Urinary bladder (tissue), 4 donors: ENCODE results near the gene ZBTB48. TPM values are rescaled to one million over a fixed set of nuclear protein-coding genes. Genes with fewer than 3 reads are reported as not detected.
"Not testable (repeated sequence)": the region's sequence is repeated elsewhere in the genome, so short reads cannot be mapped to it uniquely, and the experiment has no call there.

Source experiments
- DNase-seq: peaks from one replicate; pipeline ENCODE4 v3.0.0-alpha.2; 2015; ENCODE audit errors: extremely low spot score
- H3K27ac ChIP-seq: one replicate; pipeline ENCODE4 v1.5.1; 2013; ENCODE audit warnings: low read depth, mild to moderate bottlenecking, moderate library complexity
- H3K36me3 ChIP-seq: one replicate; pipeline ENCODE4 v1.6.1; 2013; ENCODE audit warnings: mild to moderate bottlenecking, moderate library complexity; ENCODE audit not compliant: insufficient read depth
- H3K4me1 ChIP-seq: one replicate; pipeline ENCODE4 v1.6.1; 2013; ENCODE audit warnings: mild to moderate bottlenecking, moderate library complexity; ENCODE audit not compliant: insufficient read depth
- H3K4me3 ChIP-seq: one replicate; pipeline ENCODE4 v1.5.1; 2013; ENCODE audit warnings: low read depth, low read length
- WGBS: extraction: QIAGEN DNeasy Blood & Tissue Kit; methylation state at CpG from one replicate; pipeline ENCODE4 v1.1.7; 2013; 5-methylcytosine and 5-hydroxymethylcytosine counted together
- polyA plus RNA-seq: library from polyadenylated mRNA; stranded (reverse); fragments of 200-250 nt; gene quantifications from one replicate; pipeline ENCODE4 v1.2.3, GENCODE V29; 2013
- total RNA-seq: library from RNA; depleted of rRNA; stranded (reverse); fragments of >200 nt; gene quantifications from one replicate; pipeline ENCODE4 v1.2.3, GENCODE V29; 2014
- donor health status: healthy with polysubstance abuse.
- donor health status: healthy.

The ZBTB48 gene
- total and polyA plus RNA-seq, 2 donors = 19.6 to 32.2 TPM

DNA sequence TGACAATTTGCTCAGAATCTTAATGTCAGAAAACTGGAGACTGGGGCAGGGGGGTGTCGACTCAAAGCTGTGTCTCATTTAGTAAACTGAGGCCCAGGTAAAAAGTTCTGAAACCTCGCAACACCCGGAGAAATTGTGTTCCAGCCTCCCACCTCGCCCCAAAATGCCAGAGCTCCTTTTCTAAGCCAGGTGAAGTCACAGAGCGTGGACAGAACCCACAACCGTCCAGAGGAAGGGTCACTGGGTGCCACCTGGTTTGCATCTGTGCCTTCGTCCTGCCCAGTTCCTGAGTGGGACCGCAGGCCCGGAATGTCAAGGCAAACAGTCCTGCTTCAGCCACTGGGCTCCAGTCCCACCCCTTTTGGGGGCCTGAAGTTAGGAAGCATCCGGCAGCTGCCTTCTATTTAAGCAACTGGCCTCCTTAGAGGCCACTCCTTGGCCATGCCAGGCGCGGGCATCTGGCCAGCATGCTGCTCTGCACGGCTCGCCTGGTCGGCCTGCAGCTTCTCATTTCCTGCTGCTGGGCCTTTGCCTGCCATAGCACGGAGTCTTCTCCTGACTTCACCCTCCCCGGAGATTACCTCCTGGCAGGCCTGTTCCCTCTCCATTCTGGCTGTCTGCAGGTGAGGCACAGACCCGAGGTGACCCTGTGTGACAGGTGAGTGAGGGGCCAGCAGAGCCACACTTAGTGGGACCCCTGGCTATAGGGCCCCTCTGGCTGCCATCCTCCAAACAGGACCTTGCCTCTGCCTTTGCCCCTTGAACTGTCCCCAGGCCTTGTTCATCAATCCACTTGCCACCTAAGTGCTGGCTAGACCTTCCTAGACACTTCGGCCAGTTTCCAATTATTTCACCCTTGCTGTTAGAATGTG is 24.7 kb upstream of the ZBTB48 start, which contains the start of gene TAS1R1:
TSS of gene TAS1R1 (plus strand) at position 401 of the 872 bp plus-strand sequence. CDS start at position 468, 67 bp downstream.
- Histone ChIP-seq H3K4me3 (peak within 1 kb of the TSS; percentile 80), H3K36me3 (peaks cover 2% of the 10 kb centered on the region), H3K27ac (peak within 1 kb of the TSS; percentile 42), H3K4me1 (no peaks in the 10 kb centered on the region)
- 73% methylated on average over 19 of the region's 19 CpGs for WGBS
- no peak for DNase-seq

- 82% methylated on average over 1 of the region's 1 CpG for WGBS
- no peak for DNase-seq
These were observed 22.2 kb upstream of the ZBTB48 start for GRCh38 chr1:6557597-6557996.

DNA sequence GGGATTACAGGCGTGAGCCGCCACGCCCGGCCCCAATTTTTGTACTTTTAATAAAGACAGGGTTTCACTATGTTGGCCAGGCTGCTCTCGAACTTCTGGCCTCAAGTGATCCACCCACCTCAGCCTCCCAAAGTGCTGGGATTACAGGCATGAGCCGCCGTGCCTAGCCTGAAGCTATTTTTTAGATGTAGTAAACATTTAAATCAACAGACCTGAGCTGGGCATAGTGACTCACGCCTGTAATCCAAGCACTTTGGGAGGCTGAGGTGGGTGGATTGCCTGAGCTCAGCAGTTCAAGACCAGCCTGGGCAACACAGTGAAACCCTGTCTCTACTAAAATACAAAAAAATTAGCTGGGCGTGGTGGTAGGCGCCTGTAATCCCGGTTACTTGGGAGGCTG is 20.6 kb upstream of the ZBTB48 start:
- H3K27ac ChIP-seq, DNase-seq, H3K4me3 ChIP-seq, H3K4me1 ChIP-seq, H3K36me3 ChIP-seq: not testable (repeated sequence)
- WGBS = 90% methylated on average over 11 of the region's 11 CpGs

More at GRCh38 chr1:6557597-6557996, 22.2 kb upstream of the ZBTB48 start:
- Histone ChIP-seq H3K4me1 (no peaks in the 10 kb centered on the region), H3K4me3 (no peak overlapping the region), H3K36me3 (no peaks in the 10 kb centered on the region), H3K27ac (no peak overlapping the region)

DNA sequence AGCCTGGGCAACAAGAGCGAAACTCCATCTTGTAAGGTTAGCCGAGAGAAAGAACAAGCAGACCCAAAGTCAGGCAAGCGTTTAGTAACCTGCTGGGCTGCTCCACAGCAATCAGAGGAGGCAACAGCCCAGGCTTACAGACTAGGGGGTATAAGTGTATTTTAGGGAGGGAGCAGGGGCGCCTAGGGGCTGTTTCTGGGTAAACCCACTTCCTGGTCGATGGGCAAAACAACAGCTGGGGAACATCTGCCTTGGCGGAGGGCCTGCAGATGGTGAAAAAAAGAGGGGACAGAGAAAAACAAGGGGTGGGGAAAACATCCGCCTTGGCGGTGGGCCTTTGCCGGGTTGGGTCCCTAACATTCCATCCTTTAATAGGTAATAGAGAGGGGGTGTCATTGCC is 19.5 kb upstream of the ZBTB48 start:
- DNase-seq = no peak
- WGBS = 53% methylated on average over 9 of the region's 9 CpGs

DNA sequence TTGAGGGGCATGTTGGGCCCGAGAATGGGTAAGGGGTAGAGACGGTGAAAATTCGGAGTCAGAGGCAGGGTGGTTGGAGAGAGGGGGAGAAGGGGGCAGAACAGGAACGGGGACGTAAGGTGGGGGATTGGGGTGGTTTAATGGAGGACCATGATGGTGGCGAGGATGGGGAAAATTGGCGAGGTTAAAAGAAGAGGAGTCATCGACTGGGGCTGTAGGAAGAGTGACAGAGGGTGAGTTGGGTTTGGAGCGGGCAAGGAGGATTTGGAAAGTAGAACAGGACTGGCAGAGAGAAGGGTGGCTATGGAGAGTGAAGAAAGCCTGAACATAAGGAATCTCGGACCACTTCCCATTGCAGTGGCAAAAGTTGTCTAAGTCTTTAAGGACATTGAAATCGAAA is 10.8 kb upstream of the ZBTB48 start:
- 93% methylated on average over 11 of the region's 11 CpGs for WGBS
- no peaks in the 10 kb centered on the region for H3K36me3 ChIP-seq
- DNase-seq = no peak
- no peak overlapping the region for H3K27ac ChIP-seq
- no peak overlapping the region for H3K4me3 ChIP-seq
- no peaks in the 10 kb centered on the region for H3K4me1 ChIP-seq

More for the DNA sequence above, 19.5 kb upstream of the ZBTB48 start:
- Histone ChIP-seq H3K4me3 (no peak overlapping the region), H3K27ac (no peak overlapping the region), H3K36me3 (no peaks in the 10 kb centered on the region), H3K4me1 (no peaks in the 10 kb centered on the region)

DNA sequence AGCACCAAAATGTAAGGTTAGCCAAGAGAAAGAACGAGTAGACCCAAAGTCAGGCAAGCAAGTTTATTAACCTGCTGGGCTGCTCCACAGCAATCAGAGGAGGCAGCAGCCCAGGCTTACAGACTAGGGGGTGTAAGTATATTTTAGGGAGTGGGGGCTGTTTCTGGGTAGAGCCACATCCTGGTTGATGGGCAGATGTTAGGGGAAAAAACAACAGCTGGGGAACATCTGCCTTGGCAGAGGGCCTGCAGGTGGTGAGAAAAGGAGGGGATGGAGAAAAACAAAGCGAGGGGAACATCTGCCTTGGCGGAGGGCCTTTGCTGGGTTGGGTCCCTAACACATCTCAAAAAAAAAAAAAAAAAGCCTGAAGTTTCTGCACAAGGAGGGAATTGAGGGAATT is 9.7 kb upstream of the ZBTB48 start:
- H3K36me3 ChIP-seq = no peaks in the 10 kb centered on the region
- no peak for DNase-seq
- 52% methylated on average over 3 of the region's 3 CpGs for WGBS
- no peaks in the 10 kb centered on the region for H3K4me1 ChIP-seq
- H3K27ac ChIP-seq = no peak overlapping the region
- no peak overlapping the region for H3K4me3 ChIP-seq

DNA sequence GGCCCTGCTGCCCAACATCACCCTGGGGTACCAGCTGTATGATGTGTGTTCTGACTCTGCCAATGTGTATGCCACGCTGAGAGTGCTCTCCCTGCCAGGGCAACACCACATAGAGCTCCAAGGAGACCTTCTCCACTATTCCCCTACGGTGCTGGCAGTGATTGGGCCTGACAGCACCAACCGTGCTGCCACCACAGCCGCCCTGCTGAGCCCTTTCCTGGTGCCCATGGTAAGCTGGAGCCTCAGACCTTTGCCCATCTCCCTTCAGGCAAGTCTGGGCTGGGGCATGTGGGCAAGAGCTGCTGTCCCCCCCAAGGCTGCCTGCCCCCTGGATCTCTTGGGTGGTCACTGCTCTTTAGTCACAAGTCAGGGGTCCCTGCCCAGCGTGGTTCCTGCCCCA is 8.8 kb upstream of the ZBTB48 start:
- no peak overlapping the region for H3K27ac ChIP-seq
- H3K36me3 ChIP-seq = no peaks in the 10 kb centered on the region
- no peaks in the 10 kb centered on the region for H3K4me1 ChIP-seq
- H3K4me3 ChIP-seq = no peak overlapping the region
- whole genome bisulfite sequencing = 74% methylated on average over 5 of the region's 5 CpGs
- no peak for DNase-seq

DNA sequence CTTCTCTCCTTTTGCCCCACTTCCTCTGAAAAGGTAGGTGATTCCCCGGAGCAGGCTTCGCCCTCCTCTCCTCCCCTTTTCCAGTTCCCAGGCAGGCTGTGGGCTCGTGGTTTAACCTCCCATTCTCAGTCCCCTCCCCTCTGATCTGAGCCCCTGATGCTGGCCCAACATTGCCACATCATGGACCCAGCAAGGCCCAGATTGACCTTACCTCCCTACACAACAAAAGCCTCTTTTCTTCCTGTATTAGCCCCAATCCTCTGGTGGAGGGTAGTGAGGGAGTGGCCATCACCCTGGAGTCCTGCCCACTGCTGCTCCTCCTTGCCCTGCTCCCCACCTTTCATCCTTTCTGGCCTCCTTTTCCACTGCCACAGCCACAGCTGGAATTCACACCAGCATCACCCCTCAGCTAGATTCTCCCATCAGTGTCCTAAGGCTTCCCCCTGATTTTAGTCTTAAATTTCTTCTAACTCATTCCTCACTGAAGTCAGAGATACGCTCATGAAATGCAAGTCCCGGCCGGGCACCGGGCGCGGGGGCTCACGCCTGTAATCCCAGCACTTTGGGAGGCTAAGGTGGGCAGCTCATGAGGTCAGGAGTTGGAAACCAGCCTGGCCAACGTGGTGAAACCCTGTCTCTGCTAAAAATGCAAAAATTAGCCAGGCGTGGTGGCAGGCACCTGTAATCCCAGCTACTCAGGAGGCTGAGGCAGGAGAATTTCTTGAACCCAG is 7.0 kb upstream of the ZBTB48 start:
- H3K27ac ChIP-seq = no peak overlapping the region
- no peak overlapping the region for H3K4me3 ChIP-seq
- no peaks in the 10 kb centered on the region for H3K4me1 ChIP-seq
- WGBS = 76% methylated on average over 12 of the region's 12 CpGs
- no peak for DNase-seq
- H3K36me3 ChIP-seq = no peaks in the 10 kb centered on the region

DNA sequence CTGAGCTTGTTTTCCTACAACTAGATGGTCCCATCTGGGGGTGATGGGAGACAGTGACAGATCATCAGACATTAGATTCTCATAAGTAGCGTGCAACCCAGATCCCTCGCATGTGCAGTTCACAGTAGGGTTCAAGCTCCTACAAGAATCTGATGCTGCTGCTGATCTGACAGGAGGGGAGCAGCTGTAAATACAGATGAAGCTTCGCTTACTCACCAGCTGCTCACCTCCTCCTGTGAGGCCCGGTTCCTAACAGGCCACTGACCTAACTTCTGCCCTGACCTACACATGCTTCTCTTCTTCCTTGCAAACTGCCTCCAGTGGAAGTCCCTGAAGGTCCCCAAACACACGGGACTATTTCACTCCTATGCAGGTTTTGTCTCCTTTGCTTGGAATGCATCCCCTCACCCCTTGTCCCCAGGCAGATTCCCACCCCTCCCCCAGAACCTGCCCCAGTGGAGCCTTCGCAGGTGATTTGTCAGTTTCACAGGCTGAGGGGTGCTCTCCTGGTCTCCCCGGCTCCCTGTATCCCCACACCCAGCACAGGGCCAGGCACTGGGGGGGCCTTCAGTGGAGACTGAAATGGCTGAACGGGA is 5.7 kb upstream of the ZBTB48 start:
- H3K4me1 ChIP-seq = no peaks in the 10 kb centered on the region
- H3K36me3 ChIP-seq = no peaks in the 10 kb centered on the region
- no peak overlapping the region for H3K4me3 ChIP-seq
- WGBS = 76% methylated on average over 8 of the region's 8 CpGs
- no peak for DNase-seq
- H3K27ac ChIP-seq = no peak overlapping the region

- WGBS = 86% methylated on average over 14 of the region's 14 CpGs
- no peak overlapping the region for H3K27ac ChIP-seq
- no peak for DNase-seq
- H3K36me3 ChIP-seq = no peaks in the 10 kb centered on the region
- H3K4me3 ChIP-seq = no peak overlapping the region
- H3K4me1 ChIP-seq = no peaks in the 10 kb centered on the region
These were observed 5.0 kb upstream of the ZBTB48 start for GRCh38 chr1:6574818-6575217.

GRCh38 chr1:6577831-6578525 is 1.8 kb upstream of the ZBTB48 start:
- no peaks in the 10 kb centered on the region for H3K36me3 ChIP-seq
- no peak overlapping the region for H3K4me3 ChIP-seq
- DNase-seq = no peak
- WGBS = 86% methylated on average over 6 of the region's 6 CpGs
- H3K27ac ChIP-seq = no peak overlapping the region
- peaks cover 2% of the 10 kb centered on the region for H3K4me1 ChIP-seq

DNA sequence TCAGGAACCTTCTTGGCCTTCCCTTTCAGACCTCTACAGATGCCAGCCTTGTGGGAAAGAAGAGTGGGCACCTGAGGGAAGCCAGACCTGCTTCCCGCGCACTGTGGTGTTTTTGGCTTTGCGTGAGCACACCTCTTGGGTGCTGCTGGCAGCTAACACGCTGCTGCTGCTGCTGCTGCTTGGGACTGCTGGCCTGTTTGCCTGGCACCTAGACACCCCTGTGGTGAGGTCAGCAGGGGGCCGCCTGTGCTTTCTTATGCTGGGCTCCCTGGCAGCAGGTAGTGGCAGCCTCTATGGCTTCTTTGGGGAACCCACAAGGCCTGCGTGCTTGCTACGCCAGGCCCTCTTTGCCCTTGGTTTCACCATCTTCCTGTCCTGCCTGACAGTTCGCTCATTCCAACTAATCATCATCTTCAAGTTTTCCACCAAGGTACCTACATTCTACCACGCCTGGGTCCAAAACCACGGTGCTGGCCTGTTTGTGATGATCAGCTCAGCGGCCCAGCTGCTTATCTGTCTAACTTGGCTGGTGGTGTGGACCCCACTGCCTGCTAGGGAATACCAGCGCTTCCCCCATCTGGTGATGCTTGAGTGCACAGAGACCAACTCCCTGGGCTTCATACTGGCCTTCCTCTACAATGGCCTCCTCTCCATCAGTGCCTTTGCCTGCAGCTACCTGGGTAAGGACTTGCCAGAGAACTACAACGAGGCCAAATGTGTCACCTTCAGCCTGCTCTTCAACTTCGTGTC is 995 bp upstream of the ZBTB48 start:
- Histone ChIP-seq H3K36me3 (no peaks in the 10 kb centered on the region), H3K4me3 (no peak overlapping the region), H3K4me1 (peaks cover 2% of the 10 kb centered on the region), H3K27ac (peak overlapping the region; percentile 91)
- no peak for DNase-seq
- 93% methylated on average over 14 of the region's 14 CpGs for WGBS
